GM12892 (cell line): ENCODE measurements around the gene HEXIM2.

ENCODE experiments used
- POLR2A ChIP-seq: IDR thresholded peaks from 2 replicates; pipeline ENCODE4 v1.6.1; 2011; ENCODE audit warnings: low read depth, low read length, control low read depth
- POLR2AphosphoS5 ChIP-seq: IDR thresholded peaks from 2 replicates; pipeline ENCODE4 v1.6.1; 2011; ENCODE audit warnings: low read depth, low read length, control low read depth

- TF ChIP-seq POLR2A (no peak), POLR2AphosphoS5 (no peak)
These were observed 36.1 kb downstream of the HEXIM2 start for GRCh38 chr17:45197555-45198334.
